Measurements from ENCODE around the gene PAPOLG.
"Not testable (repeated sequence)": the region's sequence is repeated elsewhere in the genome, so short reads cannot be mapped to it uniquely, and the experiment has no call there.

PAPOLG gene

DNA sequence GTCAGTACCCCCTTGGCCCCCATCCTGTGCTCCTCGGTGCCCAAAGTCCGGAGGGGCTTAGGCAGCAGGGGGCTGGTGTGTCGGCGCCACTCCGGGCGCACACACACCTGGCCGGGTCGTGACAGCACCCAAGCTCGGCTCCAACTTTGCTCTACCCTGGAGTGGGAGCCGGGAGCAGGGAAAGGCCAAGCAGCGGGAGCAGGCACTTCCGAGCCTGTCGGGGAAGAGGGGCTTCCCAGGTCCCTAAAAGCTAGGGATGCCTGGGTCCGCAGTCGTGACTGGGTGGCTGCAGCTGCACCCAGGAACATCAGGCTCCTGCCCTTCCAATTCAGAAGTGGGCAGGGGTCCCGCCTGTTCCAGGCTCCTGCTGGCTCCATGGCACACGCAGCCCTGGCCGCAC lies 48.4 kb downstream of the PAPOLG start:
- Mint-ChIP-seq H3K4me3 (no peak overlapping the region), H3K9me3 (no peaks in the 10 kb centered on the region), H3K36me3 (ENCODE audit: low read depth) (peaks cover 29% of the 10 kb centered on the region), H3K4me1 (ENCODE audit: low read depth) (peaks cover 46% of the 10 kb centered on the region), H3K27ac (peak overlapping the region; percentile 50), H3K27me3 (no peaks in the 10 kb centered on the region)
- DNase-seq, result no peak

- peak overlapping the region; percentile 56 for H3K4me3 Mint-ChIP-seq
- no peaks in the 10 kb centered on the region for H3K27me3 Mint-ChIP-seq
- H3K27ac Mint-ChIP-seq, result peak overlapping the region; percentile 96
- H3K36me3 Mint-ChIP-seq (ENCODE audit: low read depth), result peaks cover 13% of the 10 kb centered on the region
- peaks cover 54% of the 10 kb centered on the region for H3K4me1 Mint-ChIP-seq (ENCODE audit: low read depth)
- DNase-seq, result no peak
- H3K9me3 Mint-ChIP-seq, result no peaks in the 10 kb centered on the region
These were observed 50.5 kb downstream of the PAPOLG start for GRCh38 chr2:60806595-60806987.

- Mint-ChIP-seq H3K4me1 (ENCODE audit: low read depth) (peaks cover 54% of the 10 kb centered on the region), H3K9me3 (no peaks in the 10 kb centered on the region), H3K4me3 (peak overlapping the region; percentile 56), H3K36me3 (ENCODE audit: low read depth) (peaks cover 9% of the 10 kb centered on the region), H3K27me3 (no peaks in the 10 kb centered on the region), H3K27ac (peak overlapping the region; percentile 96)
- peak; percentile 66 for DNase-seq
These were observed 51.1 kb downstream of the PAPOLG start for GRCh38 chr2:60806988-60807681.

- H3K4me1 Mint-ChIP-seq (ENCODE audit: low read depth), result peaks cover 54% of the 10 kb centered on the region
- peaks cover 5% of the 10 kb centered on the region for H3K36me3 Mint-ChIP-seq (ENCODE audit: low read depth)
- H3K27me3 Mint-ChIP-seq, result no peaks in the 10 kb centered on the region
- H3K9me3 Mint-ChIP-seq, result no peaks in the 10 kb centered on the region
- H3K4me3 Mint-ChIP-seq, result no peak overlapping the region
- no peak for DNase-seq
- peak overlapping the region; percentile 96 for H3K27ac Mint-ChIP-seq
These were observed 52.3 kb downstream of the PAPOLG start for GRCh38 chr2:60808330-60808801.

DNA sequence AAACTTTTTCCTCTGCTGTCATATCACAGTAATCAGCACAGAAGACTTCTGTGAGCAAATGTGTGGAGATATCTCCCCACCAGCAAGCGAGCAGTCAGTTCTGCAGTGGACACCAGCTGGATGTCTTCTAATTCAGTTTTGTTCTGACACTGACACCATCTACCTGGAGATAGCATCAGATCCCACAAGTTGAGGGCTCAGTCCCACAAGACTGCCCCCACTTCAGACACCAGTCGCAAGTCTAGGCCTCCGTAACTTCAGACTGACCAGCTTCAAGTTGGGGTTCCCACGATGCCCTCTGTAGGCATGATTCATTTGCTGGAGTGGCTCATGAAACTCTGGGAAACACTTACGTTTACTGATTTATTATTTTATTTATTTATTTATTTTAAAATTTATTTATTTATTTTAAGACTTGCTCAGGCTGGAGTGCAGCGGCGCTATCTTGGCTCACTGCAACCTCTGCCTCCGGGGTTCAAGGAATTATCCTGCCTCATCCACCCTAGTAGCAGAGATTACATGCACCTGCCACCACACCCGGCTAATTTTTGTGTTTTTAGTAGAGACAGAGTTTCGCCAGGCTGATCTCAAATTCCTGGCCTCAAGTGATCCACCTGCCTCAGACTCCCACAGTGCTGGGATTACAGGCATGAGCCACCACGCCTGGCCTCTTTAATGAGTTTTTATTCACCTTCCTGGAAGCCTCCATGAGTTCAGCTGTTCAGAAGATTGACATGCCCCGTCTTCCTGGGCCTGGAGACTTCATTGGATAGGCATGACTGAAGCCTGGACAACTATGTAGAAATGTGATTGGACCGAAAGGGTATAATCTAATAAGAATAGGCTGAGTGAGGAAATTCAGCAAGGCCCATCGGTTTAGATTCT lies 55.7 kb downstream of the PAPOLG start:
- Mint-ChIP-seq H3K36me3 (ENCODE audit: low read depth) (no peaks in the 10 kb centered on the region), H3K27ac (no peak overlapping the region), H3K27me3 (no peaks in the 10 kb centered on the region), H3K4me1 (ENCODE audit: low read depth) (peaks cover 38% of the 10 kb centered on the region), H3K4me3 (no peak overlapping the region), H3K9me3 (no peaks in the 10 kb centered on the region)
- DNase-seq, result no peak

DNA sequence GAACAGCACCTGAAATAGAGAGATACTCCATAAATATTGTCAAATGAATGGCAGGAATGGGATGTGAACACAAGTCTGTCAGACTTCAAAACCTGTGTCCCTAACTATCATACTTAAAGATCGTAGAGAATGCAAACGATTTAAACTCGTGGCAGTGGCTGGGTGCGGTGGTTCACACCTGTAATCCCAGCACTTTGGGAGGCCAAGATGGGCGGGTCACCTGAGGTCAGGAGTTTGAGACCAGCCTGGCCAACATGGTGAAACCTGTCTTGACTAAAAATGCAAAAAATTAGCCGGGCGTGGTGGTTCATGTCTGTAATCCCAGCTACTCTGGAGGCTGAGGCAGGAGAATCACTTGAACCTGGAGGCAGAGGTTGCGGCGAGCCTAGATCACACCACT lies 61.1 kb downstream of the PAPOLG start:
- H3K4me1 Mint-ChIP-seq (ENCODE audit: low read depth), result peaks cover 54% of the 10 kb centered on the region
- not testable (repeated sequence) for H3K27me3 Mint-ChIP-seq; DNase-seq; H3K27ac Mint-ChIP-seq; H3K36me3 Mint-ChIP-seq (ENCODE audit: low read depth); H3K9me3 Mint-ChIP-seq; H3K4me3 Mint-ChIP-seq

- peak; percentile 64 for DNase-seq
- Mint-ChIP-seq H3K36me3 (ENCODE audit: low read depth) (no peaks in the 10 kb centered on the region), H3K27me3 (no peaks in the 10 kb centered on the region), H3K9me3 (no peaks in the 10 kb centered on the region), H3K4me3 (peak overlapping the region; percentile 43), H3K27ac (peak overlapping the region; percentile 97), H3K4me1 (ENCODE audit: low read depth) (peaks cover 54% of the 10 kb centered on the region)
These were observed 62.2 kb downstream of the PAPOLG start for GRCh38 chr2:60818272-60818671.

DNA sequence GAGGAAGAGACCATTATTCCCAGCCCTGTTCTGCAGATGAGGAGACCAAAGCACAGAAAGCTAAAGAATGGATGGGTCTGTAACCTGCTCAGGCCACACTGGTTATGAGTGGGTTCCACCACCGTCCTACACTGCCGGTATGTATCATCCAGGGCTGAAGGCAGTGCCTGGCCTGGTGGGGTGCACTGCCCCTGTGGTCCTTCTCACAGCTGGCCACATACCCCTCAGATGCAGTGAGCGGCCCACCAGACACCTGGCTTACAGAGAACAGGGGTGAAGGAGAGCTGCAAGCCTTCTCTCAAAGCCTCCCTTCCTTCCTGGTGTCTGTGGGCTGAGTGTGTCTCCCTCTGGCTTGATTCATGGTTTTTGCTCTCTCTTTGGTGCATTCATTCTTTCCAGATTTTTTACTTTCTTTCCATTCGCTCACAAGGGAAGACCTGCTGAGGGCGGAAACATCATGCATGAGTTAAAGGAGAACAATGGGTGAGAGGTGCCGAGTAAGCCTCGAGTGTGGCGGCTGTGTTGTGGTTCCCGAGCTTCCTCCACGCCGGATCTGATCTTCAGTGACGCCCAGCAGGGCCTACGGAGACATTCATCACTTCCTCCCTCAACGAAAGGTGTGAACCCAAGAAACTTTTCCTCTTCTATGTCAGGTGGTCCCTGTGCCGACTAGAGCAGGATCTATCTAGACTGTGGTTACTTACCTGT lies 63.2 kb downstream of the PAPOLG start:
- Mint-ChIP-seq H3K27ac (peak overlapping the region; percentile 97), H3K4me1 (ENCODE audit: low read depth) (peaks cover 54% of the 10 kb centered on the region), H3K27me3 (no peaks in the 10 kb centered on the region), H3K4me3 (peak overlapping the region; percentile 43), H3K9me3 (no peaks in the 10 kb centered on the region), H3K36me3 (ENCODE audit: low read depth) (no peaks in the 10 kb centered on the region)
- DNase-seq, result peak; percentile 82

DNA sequence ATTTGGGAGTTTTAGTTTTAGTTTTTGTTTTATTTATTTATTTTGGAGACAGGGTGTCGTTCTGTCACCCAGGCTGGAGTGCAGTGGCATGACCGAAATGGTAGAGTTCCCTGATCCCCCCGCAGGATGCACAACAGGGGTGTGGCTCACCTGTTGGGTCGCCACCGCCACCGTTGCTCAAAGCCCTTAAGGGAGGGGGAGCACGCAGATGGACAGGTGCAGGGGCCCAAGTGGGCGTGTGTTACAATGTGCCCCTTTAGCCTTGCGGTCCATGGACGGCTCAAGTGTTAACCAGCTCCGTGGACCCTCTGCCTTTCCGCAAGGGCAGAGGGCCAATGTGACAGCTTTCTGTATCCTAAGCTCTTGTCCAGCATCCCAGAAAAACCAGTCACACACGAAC lies 63.9 kb downstream of the PAPOLG start:
- H3K27ac Mint-ChIP-seq, result peak overlapping the region; percentile 97
- H3K4me3 Mint-ChIP-seq, result peak overlapping the region; percentile 43
- H3K9me3 Mint-ChIP-seq, result no peaks in the 10 kb centered on the region
- H3K36me3 Mint-ChIP-seq (ENCODE audit: low read depth), result no peaks in the 10 kb centered on the region
- no peak for DNase-seq
- no peaks in the 10 kb centered on the region for H3K27me3 Mint-ChIP-seq
- H3K4me1 Mint-ChIP-seq (ENCODE audit: low read depth), result peaks cover 54% of the 10 kb centered on the region

GRCh38 chr2:60820416-60821132 lies 64.5 kb downstream of the PAPOLG start:
- H3K36me3 Mint-ChIP-seq (ENCODE audit: low read depth), result no peaks in the 10 kb centered on the region
- DNase-seq, result no peak
- no peaks in the 10 kb centered on the region for H3K9me3 Mint-ChIP-seq
- no peak overlapping the region for H3K4me3 Mint-ChIP-seq
- peak overlapping the region; percentile 97 for H3K27ac Mint-ChIP-seq
- H3K4me1 Mint-ChIP-seq (ENCODE audit: low read depth), result peaks cover 54% of the 10 kb centered on the region
- no peaks in the 10 kb centered on the region for H3K27me3 Mint-ChIP-seq

DNA sequence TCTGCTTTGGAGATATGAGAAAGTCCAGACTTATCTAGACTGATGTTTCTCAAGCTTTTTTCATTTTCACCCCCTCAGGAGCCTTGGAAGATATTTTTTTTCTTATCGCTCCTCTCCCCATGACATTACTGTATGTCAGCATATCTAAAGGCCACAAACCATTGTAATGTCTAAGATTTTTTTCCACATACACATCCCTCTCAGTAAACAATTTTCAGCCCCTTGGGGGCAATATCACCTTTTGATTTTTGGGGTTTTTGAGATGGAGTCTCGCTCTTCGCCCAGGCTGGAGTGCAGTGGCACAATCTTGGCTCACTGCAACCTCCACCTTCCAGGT lies 65.0 kb downstream of the PAPOLG start:
- no peaks in the 10 kb centered on the region for H3K9me3 Mint-ChIP-seq
- H3K27me3 Mint-ChIP-seq, result no peaks in the 10 kb centered on the region
- H3K27ac Mint-ChIP-seq, result peak overlapping the region; percentile 97
- no peak overlapping the region for H3K4me3 Mint-ChIP-seq
- DNase-seq, result no peak
- H3K4me1 Mint-ChIP-seq (ENCODE audit: low read depth), result peaks cover 59% of the 10 kb centered on the region
- H3K36me3 Mint-ChIP-seq (ENCODE audit: low read depth), result no peaks in the 10 kb centered on the region

DNA sequence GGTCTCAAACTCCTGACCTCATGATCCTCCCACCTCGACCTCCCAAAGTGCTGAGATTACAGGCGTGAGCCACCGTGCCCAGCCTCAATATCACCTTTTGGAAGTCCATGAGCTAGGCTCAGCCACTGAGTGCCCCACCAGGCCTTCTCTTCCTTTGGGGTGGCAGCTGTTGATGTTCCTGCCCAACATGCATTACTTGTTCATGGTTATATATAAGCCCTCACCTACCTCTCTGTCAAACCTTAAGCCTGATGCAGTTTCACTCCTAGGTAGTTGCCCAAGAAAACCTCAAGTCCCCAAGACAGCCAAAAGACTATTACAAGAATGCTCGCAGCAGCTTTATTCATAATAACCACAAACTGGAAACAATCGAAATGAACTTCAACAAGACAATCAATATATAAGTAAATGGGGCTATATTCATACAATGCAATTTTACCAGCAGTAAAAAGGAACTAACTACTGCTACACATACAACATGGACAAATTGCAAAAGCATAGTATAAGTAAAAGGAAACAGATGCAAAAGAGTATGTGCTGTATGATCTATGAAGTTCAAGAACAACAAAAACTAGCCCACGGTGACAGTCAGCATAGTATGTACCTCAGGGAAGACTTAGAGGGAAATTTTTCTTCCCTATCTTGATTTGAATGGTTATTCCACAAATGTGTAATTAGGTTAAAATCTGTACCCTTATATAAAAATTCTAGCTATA lies 65.7 kb downstream of the PAPOLG start:
- H3K27me3 Mint-ChIP-seq, result no peaks in the 10 kb centered on the region
- peaks cover 63% of the 10 kb centered on the region for H3K4me1 Mint-ChIP-seq (ENCODE audit: low read depth)
- no peaks in the 10 kb centered on the region for H3K36me3 Mint-ChIP-seq (ENCODE audit: low read depth)
- no peak overlapping the region for H3K4me3 Mint-ChIP-seq
- H3K27ac Mint-ChIP-seq, result peak overlapping the region; percentile 97
- no peak for DNase-seq
- H3K9me3 Mint-ChIP-seq, result no peaks in the 10 kb centered on the region

DNA sequence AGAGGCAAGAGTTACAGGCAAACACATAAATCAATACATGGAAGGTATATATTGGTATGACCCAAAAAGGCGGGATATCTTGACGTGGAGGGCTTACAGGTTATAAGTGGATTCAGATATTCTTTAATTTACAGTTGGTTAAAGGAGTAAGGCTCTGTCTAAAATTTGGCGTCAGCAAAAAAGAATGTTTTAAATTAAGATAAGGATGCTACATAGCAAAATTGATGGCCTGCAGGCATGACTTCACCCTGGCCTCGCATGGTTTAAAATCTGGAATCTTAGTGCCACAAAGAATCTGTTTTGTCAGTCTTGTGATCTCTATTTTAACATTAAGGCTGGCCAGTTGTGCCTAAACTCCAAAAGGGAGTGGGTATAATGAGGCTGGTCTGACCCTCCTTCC lies 66.9 kb downstream of the PAPOLG start:
- no peaks in the 10 kb centered on the region for H3K27me3 Mint-ChIP-seq
- H3K9me3 Mint-ChIP-seq, result no peaks in the 10 kb centered on the region
- H3K36me3 Mint-ChIP-seq (ENCODE audit: low read depth), result no peaks in the 10 kb centered on the region
- DNase-seq, result no peak
- no peak overlapping the region for H3K4me3 Mint-ChIP-seq
- H3K27ac Mint-ChIP-seq, result no peak overlapping the region
- H3K4me1 Mint-ChIP-seq (ENCODE audit: low read depth), result peaks cover 61% of the 10 kb centered on the region
